Measurements from ENCODE around the gene CNTLN. TPM values are rescaled to one million over a fixed set of nuclear protein-coding genes. Genes with fewer than 3 reads are reported as not detected.

CNTLN gene
- total and polyA plus RNA-seq, 2 of the 13 experiments (the other 11 are each of a cell fraction or from before 2014, with no cell fraction given) = 1.5 to 5.7 TPM

GRCh38 chr9:17422994-17423680 lies 288.3 kb downstream of the CNTLN start (continued):
- TF ChIP-seq ERF (CRISPR knock-in tag; IDR thresholded peaks at IDR 0.05) = no peak

- H3K36me3 ChIP-seq (replicated peaks in 1 of 2; ENCODE audit: control insufficient read depth in 1 of 2, insufficient read depth in 2 of 2, low read length in 2 of 2) = no peaks in the 10 kb centered on the region
- no peak for TF ChIP-seq MLLT10 (CRISPR knock-in tag; IDR thresholded peaks at IDR 0.05)
- no peak for TF ChIP-seq ZNF713 (CRISPR knock-in tag; IDR thresholded peaks at IDR 0.05)
- no peak for TF ChIP-seq NFRKB (IDR thresholded peaks at IDR 0.05)
- no peak for TF ChIP-seq HDAC2 (CRISPR knock-in tag; IDR thresholded peaks at IDR 0.05)
- TF ChIP-seq SMAD9 (CRISPR knock-in tag; IDR thresholded peaks at IDR 0.05) = no peak
- peak; percentile 14; the same call in 1 of the 2 replicates for TF ChIP-seq HNF4A (CRISPR knock-in tag; IDR thresholded peaks at IDR 0.05)
- no peak for TF ChIP-seq TRIM22 (IDR thresholded peaks at IDR 0.05)
- TF ChIP-seq BRCA1 (CRISPR knock-in tag; IDR thresholded peaks at IDR 0.05) = no peak
- ChIA-PET POLR2A (no interaction called here), CTCF (ENCODE audit: low intra/inter-chr PET ratio, low total read pairs) (no interaction called here)
- H3K9ac ChIP-seq (ENCODE audit: insufficient read depth, low read depth, low read length) = no peak overlapping the region
- in situ Hi-C loops (cut with HindIII; ENCODE audit: extremely low pct_ligation_motif_present, low pct_unique_long_range_greater_than_20kb) = no loop called here
- H3K9me3 ChIP-seq (ENCODE audit: low read length) = peaks cover 15% of the 10 kb centered on the region
- peak; percentile 41; the same call in 2 of the 3 replicates for ATAC-seq
- H4K20me1 ChIP-seq (ENCODE audit: insufficient read depth, low read length) = no peaks in the 10 kb centered on the region
- 54% methylated on average over 4 of the region's 4 CpGs for WGBS (ENCODE audit: low lambda C conversion rate)
- no peaks in the 10 kb centered on the region for H3K27me3 ChIP-seq (ENCODE audit: control insufficient read depth in 1 of 2, insufficient read depth in 2 of 2, low read length in 2 of 2)
- H3K4me2 ChIP-seq (ENCODE audit: low read depth, low read length) = no peak overlapping the region
- no peak overlapping the region for H2AFZ ChIP-seq (ENCODE audit: low read length)
- H3K27ac ChIP-seq (ENCODE audit: extremely low read length, insufficient read depth, low read length) = no peak overlapping the region
- no peaks in the 10 kb centered on the region for H3K4me1 ChIP-seq (ENCODE audit: insufficient read depth, low read length)
- H3K4me3 ChIP-seq (replicated peaks in 1 of 3; ENCODE audit: insufficient read depth in 1 of 3, low read depth in 2 of 3, low read length in 3 of 3) = no peak overlapping the region
- no TSS peak for BruUV-seq (replicated peaks)
- H3K79me2 ChIP-seq (ENCODE audit: insufficient read depth, low read length) = no peaks in the 10 kb centered on the region
- intact Hi-C loops (cut with micrococcal nuclease; ENCODE audit: unreplicated experiment) = no loop called here
- DNase-seq (ENCODE audit: low spot score) = no peak
- FAIRE-seq = no peak
Measured at GRCh38 chr9:17423681-17424011, 288.8 kb downstream of the CNTLN start.
